GM13976 (cell line): ENCODE results near the gene PEF1.

Experiments
- DNase-seq: peaks from one replicate; pipeline ENCODE4 v3.0.0; 2012; ENCODE audit warnings: low spot score
- in situ Hi-C: fragments of 300-500 bp; cut with MboI; formaldehyde crosslinking; loops from one replicate; pipeline ENCODE4 v1.12.0; 2022; ENCODE audit warnings: low sequenced_read_pairs, mixed read lengths, inconsistent platforms; ENCODE audit not compliant: unreplicated experiment
- TF ChIP-seq, protein P1 (sequence below): IDR thresholded peaks from 2 replicates; pipeline ENCODE4 v1.5.1; 2012; ENCODE audit warnings: borderline replicate concordance, mild to moderate bottlenecking; ENCODE audit not compliant: insufficient read depth; ENCODE audit errors: extremely low read depth, missing control alignments, control extremely low read depth

The PEF1 gene

DNA sequence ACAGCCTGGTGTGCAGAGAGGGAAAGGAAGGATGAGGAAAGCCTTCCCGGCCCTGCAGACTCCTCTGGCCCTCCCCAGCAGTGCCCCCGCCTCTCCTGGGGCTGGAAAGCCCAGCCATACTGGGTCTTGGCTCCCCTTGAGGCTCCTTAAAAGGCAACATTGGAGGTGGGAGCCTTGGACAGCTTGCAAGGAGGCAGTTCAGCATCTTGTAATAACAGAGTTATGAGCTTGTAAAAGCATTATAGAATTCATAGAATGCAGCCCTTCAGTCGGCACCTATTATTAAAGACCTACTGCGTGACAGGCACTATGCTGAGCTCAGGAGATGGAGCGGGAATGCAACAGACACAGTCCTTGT, 64.2 kb downstream of the PEF1 start:
- DNase-seq, result no peak
- TF ChIP-seq, protein P1, sequence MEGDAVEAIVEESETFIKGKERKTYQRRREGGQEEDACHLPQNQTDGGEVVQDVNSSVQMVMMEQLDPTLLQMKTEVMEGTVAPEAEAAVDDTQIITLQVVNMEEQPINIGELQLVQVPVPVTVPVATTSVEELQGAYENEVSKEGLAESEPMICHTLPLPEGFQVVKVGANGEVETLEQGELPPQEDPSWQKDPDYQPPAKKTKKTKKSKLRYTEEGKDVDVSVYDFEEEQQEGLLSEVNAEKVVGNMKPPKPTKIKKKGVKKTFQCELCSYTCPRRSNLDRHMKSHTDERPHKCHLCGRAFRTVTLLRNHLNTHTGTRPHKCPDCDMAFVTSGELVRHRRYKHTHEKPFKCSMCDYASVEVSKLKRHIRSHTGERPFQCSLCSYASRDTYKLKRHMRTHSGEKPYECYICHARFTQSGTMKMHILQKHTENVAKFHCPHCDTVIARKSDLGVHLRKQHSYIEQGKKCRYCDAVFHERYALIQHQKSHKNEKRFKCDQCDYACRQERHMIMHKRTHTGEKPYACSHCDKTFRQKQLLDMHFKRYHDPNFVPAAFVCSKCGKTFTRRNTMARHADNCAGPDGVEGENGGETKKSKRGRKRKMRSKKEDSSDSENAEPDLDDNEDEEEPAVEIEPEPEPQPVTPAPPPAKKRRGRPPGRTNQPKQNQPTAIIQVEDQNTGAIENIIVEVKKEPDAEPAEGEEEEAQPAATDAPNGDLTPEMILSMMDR, result no peak
- in situ Hi-C loops, result no loop called here
